OCI-LY7 (cell line): ENCODE results near the gene ZNF277. TPM values are rescaled to one million over a fixed set of nuclear protein-coding genes. Genes with fewer than 3 reads are reported as not detected.

ENCODE experiments used
- BruUV-seq: library from RNA; stranded (reverse); fragments of 400-500 nt; replicated peaks from 2 replicates; lab custom pipeline; 2021; lab: Mats Ljungman, UMichigan
- CTCF ChIA-PET: fragments of 300-600 bp; sonication (Branson Sonifier 250); formaldehyde crosslinking; loops from one replicate; lab custom pipeline; 2022; ENCODE audit warnings: antibody characterized with exemption; ENCODE audit not compliant: unreplicated experiment; lab: Charles Lee
- POLR2A ChIA-PET: fragments of 300-600 bp; sonication (Branson Sonifier 250); formaldehyde crosslinking; loops from one replicate; lab custom pipeline; 2022; ENCODE audit warnings: antibody characterized with exemption; lab: Charles Lee
- DNase-seq: peaks from one replicate; pipeline ENCODE4 v3.0.0-alpha.2; 2015; ENCODE audit warnings: low spot score
- H2AFZ ChIP-seq: fragments of 200-600 bp; sonication (generic), shearing (Covaris generic); 2 replicates; pipeline ENCODE4 v1.6.1; 2014; ENCODE audit warnings: mild to moderate bottlenecking, antibody characterized with exemption, low read length, moderate library complexity
- H3K27ac ChIP-seq: fragments of 200-600 bp; sonication (generic); 2 replicates; pipeline ENCODE4 v1.5.1; 2014; ENCODE audit warnings: mixed run types, low read depth, mild to moderate bottlenecking, moderate library complexity, low read length, inconsistent platforms; ENCODE audit not compliant: poor library complexity, severe bottlenecking
- H3K36me3 ChIP-seq: fragments of 200-600 bp; sonication (generic); 2 replicates; pipeline ENCODE4 v1.6.1; 2014; ENCODE audit warnings: mild to moderate bottlenecking, antibody characterized with exemption, low read length, moderate library complexity, mixed read lengths; ENCODE audit not compliant: insufficient read depth
- H3K4me1 ChIP-seq: fragments of 200-600 bp; sonication (generic); 2 replicates; pipeline ENCODE4 v1.5.1; 2014; ENCODE audit warnings: mild to moderate bottlenecking, low read length; ENCODE audit not compliant: insufficient read depth, poor library complexity, severe bottlenecking
- H3K4me2 ChIP-seq: fragments of 200-600 bp; sonication (generic); 2 replicates; pipeline ENCODE4 v1.6.1; 2014; ENCODE audit warnings: mild to moderate bottlenecking, low read length
- H3K4me3 ChIP-seq: fragments of 200-600 bp; sonication (generic); 2 replicates; pipeline ENCODE4 v1.5.1; 2014; ENCODE audit warnings: mild to moderate bottlenecking, low read depth, low read length; ENCODE audit not compliant: poor library complexity, severe bottlenecking
- H3K79me2 ChIP-seq: fragments of 200-600 bp; sonication (generic); 2 replicates; pipeline ENCODE4 v1.6.1; 2016; ENCODE audit warnings: low read depth, mild to moderate bottlenecking, low read length, moderate library complexity, mixed read lengths; ENCODE audit not compliant: insufficient read depth
- H3K9me2 ChIP-seq: fragments of 200-600 bp; sonication (generic); 2 replicates; pipeline ENCODE4 v1.6.1; 2016; ENCODE audit warnings: mild to moderate bottlenecking, low read length, mixed read lengths; ENCODE audit not compliant: insufficient read depth
- H3K9me3 ChIP-seq: fragments of 200-600 bp; sonication (generic); 2 replicates; pipeline ENCODE4 v1.6.1; 2014; ENCODE audit warnings: mild to moderate bottlenecking, mixed run types, low read length, mixed read lengths
- H4K20me1 ChIP-seq: fragments of 200-600 bp; sonication (generic); 2 replicates; pipeline ENCODE4 v1.6.1; 2014; ENCODE audit warnings: mild to moderate bottlenecking, antibody characterized with exemption, low read length, moderate library complexity, mixed read lengths; ENCODE audit not compliant: insufficient read depth
- CTCF ChIP-seq: fragments of 200-600 bp; sonication (generic); conservative IDR thresholded peaks from 2 replicates; pipeline ENCODE4 v1.5.1; 2014; ENCODE audit warnings: mild to moderate bottlenecking, antibody characterized with exemption, low read length, moderate library complexity, mixed read lengths
- EZH2phosphoT487 ChIP-seq: fragments of 200-600 bp; sonication (generic); IDR thresholded peaks from 2 replicates; pipeline ENCODE4 v1.6.1; 2018; ENCODE audit warnings: low read depth, borderline replicate concordance, mild to moderate bottlenecking, mixed run types, antibody characterized with exemption, low read length, moderate library complexity, mixed read lengths
- intact Hi-C: fragments of 100-400 bp; cut with micrococcal nuclease; formaldehyde crosslinking; loops from one replicate; pipeline ENCODE4 v1.10.0; 2022; ENCODE audit not compliant: unreplicated experiment
- total RNA-seq, 2 experiments: library from RNA; depleted of rRNA in 1 of 2; stranded (reverse); fragments of >200 nt in 1 of 2; shearing (Covaris generic) in 1 of 2; gene quantifications; 2 replicates each; pipeline ENCODE4 v1.2.3, GENCODE V29; 2014 to 2022

Gene ZNF277
- total RNA-seq, 2 experiments from 2014 or later: 18.1 to 20.5 TPM

GRCh38 chr7:112383671-112384417 is 177.3 kb downstream of the ZNF277 start:
- Histone ChIP-seq H3K36me3 (no peaks in the 10 kb centered on the region), H4K20me1 (no peaks in the 10 kb centered on the region), H3K9me2 (no peaks in the 10 kb centered on the region), H3K4me1 (no peaks in the 10 kb centered on the region), H3K27ac (no peak overlapping the region), H2AFZ (no peak overlapping the region; the same call in 1 of the 2 replicates), H3K4me2 (no peak overlapping the region), H3K4me3 (no peak overlapping the region), H3K9me3 (no peaks in the 10 kb centered on the region), H3K79me2 (no peaks in the 10 kb centered on the region)
- intact Hi-C loops: no loop called here
- TF ChIP-seq EZH2phosphoT487: no peak
- peak; percentile 62 for TF ChIP-seq CTCF
- DNase-seq: peak; percentile 45
- no TSS peak for BruUV-seq
- ChIA-PET CTCF (no interaction called here), POLR2A (interaction anchor here (0.9 kb wide), 1 partner anchor 66 kb away, joined by 3 read pairs; the partner anchor contains the start of gene IFRD1)

DNA sequence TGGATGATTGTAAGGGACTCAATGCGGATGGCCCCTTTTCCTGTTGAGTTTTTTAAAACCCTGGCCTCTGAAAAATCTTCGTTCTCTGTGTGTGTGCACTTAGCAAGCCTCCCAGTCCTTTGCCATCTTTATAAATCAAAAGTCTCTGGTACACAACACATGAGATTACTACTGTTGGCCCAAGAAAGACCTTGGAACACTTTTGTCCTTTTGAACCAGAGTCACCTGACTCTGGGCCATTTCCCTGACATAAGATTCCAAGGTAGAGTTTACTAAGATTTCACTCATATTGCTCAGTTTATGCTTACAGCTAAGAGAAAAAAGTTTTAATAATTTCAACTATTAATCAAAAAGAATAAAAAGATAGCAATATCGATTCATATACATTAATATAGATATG is 179.0 kb downstream of the ZNF277 start:
- POLR2A ChIA-PET: no interaction called here
- no peaks in the 10 kb centered on the region for H3K4me1 ChIP-seq

More for the DNA sequence above, 179.0 kb downstream of the ZNF277 start:
- no peaks in the 10 kb centered on the region for H3K36me3 ChIP-seq
- no peak for DNase-seq
- no peak overlapping the region for H2AFZ ChIP-seq
- BruUV-seq: no TSS peak
- no peak overlapping the region for H3K27ac ChIP-seq
- CTCF ChIA-PET: no interaction called here
- no peak overlapping the region for H3K4me2 ChIP-seq
- intact Hi-C loops: no loop called here
- H3K4me3 ChIP-seq: no peak overlapping the region
- H4K20me1 ChIP-seq: no peaks in the 10 kb centered on the region
- no peaks in the 10 kb centered on the region for H3K9me3 ChIP-seq
- H3K9me2 ChIP-seq: no peaks in the 10 kb centered on the region
- TF ChIP-seq CTCF (no peak), EZH2phosphoT487 (no peak)
- no peaks in the 10 kb centered on the region for H3K79me2 ChIP-seq
